ENCODE data around the gene FUBP3.

The FUBP3 gene

DNA sequence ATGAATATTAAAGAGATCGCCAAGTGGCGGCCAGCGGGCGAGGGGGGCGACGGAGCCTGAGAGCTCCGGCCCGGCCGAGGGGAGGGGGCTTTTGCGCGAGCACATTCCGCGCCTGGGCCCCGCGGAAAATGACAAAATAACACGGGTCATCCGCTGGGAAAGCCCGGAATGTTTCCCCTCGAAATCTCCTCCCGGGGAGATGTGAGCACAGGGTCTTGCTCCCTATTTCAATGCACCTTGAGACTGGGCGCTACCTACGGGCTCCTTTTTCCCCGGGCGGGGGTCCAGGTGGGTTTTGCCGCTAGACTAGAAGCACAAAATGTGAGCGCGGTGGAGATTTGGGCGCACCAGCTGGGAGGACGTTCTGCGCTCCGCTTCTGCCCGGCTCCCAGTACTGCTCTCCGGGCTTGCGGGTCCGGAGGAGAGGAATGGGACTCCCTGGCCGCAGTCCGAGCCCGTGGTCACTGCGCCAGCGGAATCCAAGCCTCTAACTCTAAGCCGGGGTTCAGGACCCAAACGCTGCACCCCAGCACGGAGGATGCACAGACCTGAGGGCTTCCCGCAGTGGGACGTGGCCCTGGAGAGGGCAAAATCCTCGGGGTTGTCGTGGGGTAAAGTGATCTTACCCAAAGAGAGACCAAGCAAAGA is 82.2 kb downstream of the FUBP3 start:
- DNase-seq (ENCODE audit: low read depth in 3 of 3, low spot score in 1 of 3), result no peak

DNA sequence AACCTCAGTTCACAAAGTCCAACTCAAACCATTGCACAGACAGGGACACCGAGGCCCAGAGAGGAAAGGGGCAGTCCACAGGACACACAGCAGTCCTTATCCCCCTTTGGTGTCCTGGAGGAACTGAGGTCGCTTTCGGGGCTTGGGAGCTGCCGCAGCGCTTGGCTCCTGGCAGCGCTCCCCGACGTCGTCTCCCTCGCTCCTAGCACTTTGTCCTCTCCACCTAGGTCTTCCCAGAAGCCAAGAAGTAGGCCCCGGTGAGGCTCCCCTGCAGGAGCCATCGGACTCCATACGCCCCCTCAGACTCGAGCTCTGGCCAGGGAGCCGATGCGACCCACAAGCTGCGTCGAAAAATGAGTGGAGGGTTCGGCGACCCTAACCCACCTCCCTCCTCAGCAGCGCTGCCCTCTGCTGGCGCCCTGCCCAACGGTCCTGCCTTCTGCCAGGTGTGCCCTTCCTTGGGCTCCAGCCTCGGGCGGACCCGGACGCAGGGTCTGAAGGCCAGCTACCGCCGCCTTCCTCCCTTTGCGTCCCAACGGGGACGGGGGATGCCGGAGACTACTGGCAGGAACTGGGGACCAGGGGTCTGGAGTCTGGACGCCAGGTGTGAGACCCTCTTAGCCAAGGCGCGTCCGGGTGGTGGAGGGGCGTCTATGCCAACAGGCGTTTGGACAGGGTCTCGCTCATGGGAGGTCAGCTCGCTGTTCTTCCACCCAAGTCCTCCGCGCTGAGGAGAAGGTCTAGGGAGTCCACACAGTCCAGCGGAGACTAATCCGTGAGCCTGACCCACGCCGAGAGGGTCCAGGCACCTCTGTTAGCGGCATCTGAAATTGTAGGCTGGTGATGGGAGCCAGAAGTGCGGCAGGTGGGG is 83.0 kb downstream of the FUBP3 start:
- DNase-seq (ENCODE audit: low read depth in 3 of 3, low spot score in 1 of 3), result no peak

- no peak for DNase-seq (ENCODE audit: low read depth in 3 of 3, low spot score in 1 of 3)
These were observed 83.5 kb downstream of the FUBP3 start for GRCh38 chr9:130662970-130663257.

GRCh38 chr9:130663258-130663976 is 84.0 kb downstream of the FUBP3 start:
- DNase-seq (ENCODE audit: low read depth in 3 of 3, low spot score in 1 of 3), result no peak

GRCh38 chr9:130663977-130664250 is 84.5 kb downstream of the FUBP3 start:
- DNase-seq (ENCODE audit: low read depth in 3 of 3, low spot score in 1 of 3), result no peak

DNA sequence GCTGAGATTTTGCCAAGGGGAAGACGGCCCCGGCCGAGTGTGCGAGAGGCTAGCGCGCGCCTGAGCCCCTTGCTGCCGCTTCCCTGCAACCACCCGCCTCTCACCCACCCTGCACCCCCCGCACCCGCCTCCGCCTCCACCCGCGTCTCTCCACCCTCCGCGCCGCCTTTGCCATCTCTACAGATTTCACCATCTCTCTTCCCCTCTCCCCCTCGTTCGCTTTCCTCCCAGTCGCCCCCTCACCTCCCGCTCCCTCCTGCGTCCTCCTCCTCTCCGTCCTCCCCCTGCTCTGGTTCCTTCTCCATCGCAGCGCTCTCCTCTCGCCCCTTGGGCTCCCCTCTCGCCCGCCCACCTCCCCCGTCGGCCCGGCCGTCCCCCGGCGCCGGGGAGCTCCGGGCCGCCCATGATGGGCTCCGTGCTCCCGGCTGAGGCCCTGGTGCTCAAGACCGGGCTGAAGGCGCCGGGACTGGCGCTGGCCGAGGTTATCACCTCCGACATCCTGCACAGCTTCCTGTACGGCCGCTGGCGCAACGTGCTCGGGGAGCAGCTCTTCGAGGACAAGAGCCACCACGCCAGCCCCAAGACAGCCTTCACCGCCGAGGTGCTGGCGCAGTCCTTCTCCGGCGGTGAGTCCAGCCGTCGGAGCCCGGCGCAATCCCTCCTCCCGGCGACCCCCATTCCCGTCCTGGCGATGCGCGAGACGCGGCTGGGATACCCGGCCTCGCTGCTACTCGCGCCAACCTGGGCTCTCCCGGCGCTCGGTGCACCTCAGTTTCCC is 85.1 kb downstream of the FUBP3 start, which contains the start of gene PRDM12:
TSS of gene PRDM12 (plus strand) at position 344 of the 778 bp plus-strand sequence. CDS start at position 404, 60 bp downstream.
- DNase-seq (ENCODE audit: low read depth in 3 of 3, low spot score in 1 of 3), result no peak

DNA sequence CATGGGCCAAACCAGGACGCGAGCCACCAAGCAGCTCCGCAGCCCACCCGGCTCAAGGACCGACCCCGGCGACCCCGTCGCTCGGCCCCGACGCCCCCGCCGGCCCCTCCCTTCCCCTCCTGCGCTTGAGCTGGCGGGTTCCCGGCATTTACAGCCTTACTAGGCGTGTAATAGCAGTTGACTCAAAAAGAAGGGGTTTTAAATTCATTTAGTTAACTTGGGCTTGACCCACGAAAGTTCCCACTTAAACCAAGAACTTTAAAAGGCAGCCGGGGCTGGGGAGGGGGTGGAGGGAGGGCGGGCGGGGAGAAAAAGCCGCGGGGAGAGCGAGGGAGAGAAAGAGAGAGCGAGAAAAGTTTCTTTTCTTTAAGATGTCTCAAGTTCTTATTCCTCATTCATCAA is 85.7 kb downstream of the FUBP3 start:
- DNase-seq (ENCODE audit: low read depth in 3 of 3, low spot score in 1 of 3), result no peak

GRCh38 chr9:130665431-130666392 is 86.3 kb downstream of the FUBP3 start:
- no peak for DNase-seq (ENCODE audit: low read depth in 3 of 3, low spot score in 1 of 3)

DNA sequence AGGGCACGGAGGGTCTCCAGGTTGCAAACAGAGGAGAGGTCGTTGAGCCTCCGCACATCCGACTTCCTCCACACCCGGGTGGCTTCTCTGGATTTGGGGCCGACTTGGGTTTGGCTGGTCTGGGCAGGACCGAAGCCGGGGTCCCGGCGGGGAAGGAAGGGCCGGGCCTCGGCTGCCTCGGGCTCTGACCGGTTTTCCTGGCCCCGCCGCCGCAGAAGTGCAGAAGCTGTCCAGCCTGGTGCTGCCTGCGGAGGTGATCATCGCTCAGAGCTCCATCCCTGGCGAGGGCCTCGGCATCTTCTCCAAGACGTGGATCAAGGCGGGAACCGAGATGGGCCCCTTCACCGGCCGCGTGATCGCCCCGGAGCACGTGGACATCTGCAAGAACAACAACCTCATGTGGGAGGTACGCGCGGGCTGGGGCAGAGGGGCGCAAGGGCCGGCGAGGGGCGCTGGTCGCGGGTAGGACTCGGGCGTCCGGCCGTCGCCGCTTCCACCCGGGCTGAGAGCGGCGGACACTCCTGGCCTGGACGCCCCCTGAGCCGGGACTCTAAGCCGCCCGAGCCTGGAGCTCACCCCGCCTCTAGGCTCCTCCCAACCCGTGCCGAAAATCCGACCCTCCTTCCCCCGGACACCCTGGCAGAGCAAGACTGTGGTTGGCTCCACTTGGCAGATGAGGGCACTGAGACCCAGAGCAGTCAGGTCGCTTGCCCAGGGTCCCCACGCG is 87.2 kb downstream of the FUBP3 start:
- no peak for DNase-seq (ENCODE audit: low read depth in 3 of 3, low spot score in 1 of 3)

DNA sequence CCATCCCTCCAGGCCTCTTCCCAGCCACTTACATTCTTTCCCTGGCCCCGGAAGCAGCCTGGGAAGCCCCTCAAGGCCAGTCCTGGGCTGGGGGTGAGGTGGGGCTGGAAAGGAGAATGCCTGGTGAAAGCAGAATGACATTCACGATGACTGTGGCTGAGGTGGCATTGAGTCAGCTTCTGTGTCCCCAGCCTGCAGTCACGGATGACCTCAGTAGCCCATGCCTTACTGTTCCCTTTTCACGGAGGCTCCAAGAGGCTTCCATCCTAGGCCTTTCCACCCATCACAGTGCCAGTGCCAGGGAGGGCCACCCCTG is 87.7 kb downstream of the FUBP3 start:
- DNase-seq (ENCODE audit: low read depth in 3 of 3, low spot score in 1 of 3), result no peak

DNA sequence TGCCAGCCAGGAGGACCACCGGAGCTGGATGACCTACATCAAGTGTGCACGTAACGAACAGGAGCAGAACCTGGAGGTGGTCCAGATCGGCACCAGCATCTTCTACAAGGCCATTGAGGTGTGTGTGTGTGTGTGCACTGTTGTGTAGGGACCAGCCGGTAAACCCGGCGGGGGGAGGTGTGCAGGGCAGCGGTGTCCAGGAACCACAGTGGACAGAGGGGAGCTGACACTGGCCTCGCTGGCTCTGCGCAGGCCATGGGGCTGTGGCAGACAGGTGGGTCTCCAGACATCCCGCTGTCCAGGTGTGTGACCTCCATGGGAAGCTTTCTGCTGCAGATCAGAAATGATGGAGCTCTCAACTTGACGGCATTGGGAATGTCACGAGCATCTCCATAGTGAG is 88.8 kb downstream of the FUBP3 start:
- no peak for DNase-seq (ENCODE audit: low read depth in 3 of 3, low spot score in 1 of 3)

GRCh38 chr9:130668659-130669058 is 89.3 kb downstream of the FUBP3 start:
- no peak for DNase-seq (ENCODE audit: low read depth in 3 of 3, low spot score in 1 of 3)

GRCh38 chr9:130669965-130670364 is 90.6 kb downstream of the FUBP3 start:
- DNase-seq (ENCODE audit: low read depth in 3 of 3, low spot score in 1 of 3), result no peak

DNA sequence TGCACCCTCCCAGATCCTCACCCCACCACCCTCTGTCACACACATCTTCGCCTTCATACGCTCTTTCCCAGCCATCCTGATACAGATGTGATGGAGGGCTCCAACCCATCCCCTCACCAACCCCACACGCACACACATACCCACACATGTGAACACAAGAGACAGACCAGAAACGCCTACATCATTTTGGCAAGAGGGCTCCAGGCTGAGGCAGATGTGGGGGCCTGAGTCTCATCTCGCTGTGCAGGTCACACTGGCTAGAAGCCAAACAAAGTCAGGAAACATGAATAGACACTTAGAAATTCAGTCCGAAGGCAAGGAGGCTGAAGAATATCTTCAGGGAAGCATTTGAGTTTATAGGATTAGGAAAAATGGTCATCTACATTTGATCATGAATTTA is 91.3 kb downstream of the FUBP3 start:
- DNase-seq (ENCODE audit: low read depth in 3 of 3, low spot score in 1 of 3), result no peak

GRCh38 chr9:130672466-130672865 is 93.1 kb downstream of the FUBP3 start:
- DNase-seq (ENCODE audit: low read depth in 3 of 3, low spot score in 1 of 3), result no peak

DNA sequence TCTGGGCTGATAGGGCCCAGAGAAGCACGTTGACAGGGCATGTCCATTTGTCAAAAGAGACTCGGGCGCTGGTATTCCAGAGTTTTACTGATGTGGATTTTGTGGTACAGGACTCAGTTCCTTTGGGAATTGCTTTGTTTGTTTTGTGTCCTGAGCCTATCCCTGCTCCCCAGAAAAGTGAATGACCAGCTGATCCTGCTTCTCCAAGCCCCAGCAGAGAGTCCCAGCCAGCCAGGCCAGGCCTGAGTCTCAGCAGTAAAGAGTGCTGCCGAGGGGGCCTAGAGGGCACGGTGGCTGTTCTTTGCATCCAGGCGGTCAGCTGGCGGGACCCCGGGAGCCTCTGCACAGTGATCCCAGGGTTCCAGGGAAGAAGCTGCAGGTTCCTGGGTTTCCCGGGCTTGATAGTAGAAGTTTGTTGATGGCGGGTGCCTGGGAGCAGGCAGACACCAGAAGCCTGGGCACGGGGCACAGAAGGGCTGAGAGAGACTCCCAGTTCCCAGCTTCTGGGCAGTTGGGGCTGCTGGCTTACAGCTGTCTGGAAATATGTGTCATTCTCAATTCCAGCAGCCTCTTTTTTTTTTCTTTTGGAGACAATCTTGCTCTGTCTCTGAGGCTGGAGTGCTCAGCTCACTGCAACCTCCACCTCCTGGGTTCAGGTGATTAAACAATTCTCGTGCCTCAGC is 93.7 kb downstream of the FUBP3 start:
- no peak for DNase-seq (ENCODE audit: low read depth in 3 of 3, low spot score in 1 of 3)

GRCh38 chr9:130675396-130675795 is 96.0 kb downstream of the FUBP3 start:
- no peak for DNase-seq (ENCODE audit: low read depth in 3 of 3, low spot score in 1 of 3)

DNA sequence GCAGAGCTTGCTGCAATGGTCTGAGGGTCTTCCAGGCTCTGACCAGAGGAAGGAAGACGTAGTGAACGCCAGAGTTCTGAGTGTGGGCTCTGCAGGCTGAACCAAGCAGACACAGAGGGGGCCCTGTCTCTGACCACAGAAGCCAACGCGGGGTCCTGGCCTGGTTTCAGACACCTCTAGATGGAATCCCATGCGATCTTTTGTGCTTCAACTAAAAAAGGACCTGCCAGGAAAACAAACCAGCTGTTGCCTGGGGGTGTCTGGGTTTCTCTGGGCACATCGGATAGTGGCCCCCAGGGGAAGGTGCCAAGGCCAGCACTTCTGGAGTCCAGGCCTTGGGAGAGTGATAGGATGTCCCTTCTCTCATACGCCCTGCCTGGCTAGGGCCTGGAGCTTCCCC is 97.9 kb downstream of the FUBP3 start:
- DNase-seq (ENCODE audit: low read depth in 3 of 3, low spot score in 1 of 3), result no peak

Measured in stimulated activated CD4-positive, alpha-beta T cell treated with anti-CD3 and anti-CD28 coated beads, TNF-alpha, amount 100 ng/mL, for 1 hour (primary cell).